GM19328 (cell line): ENCODE results near the gene RGS17.

ENCODE experiments used
- ATAC-seq: cut with Tn5 transposase; IDR thresholded peaks from one replicate; pipeline ENCODE4 v1.9.1; 2021; ENCODE audit warnings: mild to moderate bottlenecking, moderate library complexity; ENCODE audit not compliant: unreplicated experiment

RGS17 gene

DNA sequence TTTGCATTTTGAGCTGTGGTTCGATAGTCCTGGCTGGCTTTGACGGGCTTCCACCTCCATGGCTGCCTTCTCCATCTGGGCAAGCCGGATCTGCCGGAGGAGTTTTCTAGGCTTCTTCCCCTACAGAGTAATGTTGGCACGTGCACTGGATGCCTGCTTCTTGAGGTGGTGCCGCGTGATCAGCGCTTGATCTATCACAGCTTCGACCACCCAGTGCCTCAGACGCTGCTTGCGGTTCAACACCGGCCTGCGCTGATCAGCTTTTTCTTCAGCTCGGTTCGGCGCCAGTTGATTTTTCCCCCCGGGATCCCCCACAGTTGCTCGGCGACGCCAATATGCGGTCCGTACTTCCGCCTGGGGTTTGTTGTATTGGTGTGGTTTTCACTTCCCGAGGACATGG lies 171.7 kb downstream of the RGS17 start:
- no peak for ATAC-seq

GRCh38 chr6:152957796-152958195 lies 173.3 kb downstream of the RGS17 start:
- no peak for ATAC-seq
